ENCODE results near the gene PSMA1.

The PSMA1 gene

DNA sequence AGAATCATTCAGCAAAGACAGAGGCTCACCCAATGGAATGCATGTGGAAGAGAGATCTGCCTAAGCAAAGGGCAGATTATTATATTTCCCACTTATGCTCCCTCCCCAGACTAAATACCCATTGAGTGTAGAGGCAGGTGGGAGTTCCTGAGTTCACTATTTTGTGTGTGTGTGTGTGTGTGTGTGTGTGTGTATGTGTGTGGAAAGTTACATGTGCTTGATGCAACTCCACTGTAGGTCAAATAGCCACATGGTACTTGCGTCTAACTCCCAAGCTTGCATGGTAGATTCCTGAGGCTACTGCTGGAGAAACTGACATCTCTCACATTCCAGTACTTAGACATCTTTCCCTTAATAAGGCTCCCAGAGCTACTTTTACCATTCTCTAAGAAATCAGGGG, 17.2 kb downstream of the PSMA1 start:
- H3K27ac ChIP-seq (ENCODE audit: low read depth, low read length) = no peak overlapping the region
- H3K4me2 ChIP-seq (ENCODE audit: low read depth, low read length, poor library complexity, severe bottlenecking) = no peak overlapping the region
- peaks cover 9% of the 10 kb centered on the region; the same call in 1 of the 2 replicates for H4K20me1 ChIP-seq (ENCODE audit: low read depth, low read length)
- H2AFZ ChIP-seq (ENCODE audit: low read depth, low read length, severe bottlenecking) = no peak overlapping the region
- H3K4me3 ChIP-seq (ENCODE audit: insufficient read depth, low read length, poor library complexity, severe bottlenecking) = no peak overlapping the region
- H3K79me2 ChIP-seq (ENCODE audit: insufficient read depth, low read length) = peaks cover 13% of the 10 kb centered on the region
- peaks cover 28% of the 10 kb centered on the region for H3F3A ChIP-seq (ENCODE audit: insufficient read depth)
- H3K9me2 ChIP-seq (replicated peaks; ENCODE audit: insufficient read depth, low read length) = no peaks in the 10 kb centered on the region
- no peaks in the 10 kb centered on the region for H3K27me3 ChIP-seq (ENCODE audit: low read length)
- no peaks in the 10 kb centered on the region for H3K9me3 ChIP-seq (ENCODE audit: insufficient read depth, low read length)
- H3K9ac ChIP-seq (ENCODE audit: low read length) = no peak overlapping the region
- H3K36me3 ChIP-seq (ENCODE audit: low read length) = peaks cover 35% of the 10 kb centered on the region
- TF ChIP-seq EZH2phosphoT487 (conservative IDR thresholded peaks at IDR 0.05; ENCODE audit: low read length) = no peak
- TF ChIP-seq, protein P1, sequence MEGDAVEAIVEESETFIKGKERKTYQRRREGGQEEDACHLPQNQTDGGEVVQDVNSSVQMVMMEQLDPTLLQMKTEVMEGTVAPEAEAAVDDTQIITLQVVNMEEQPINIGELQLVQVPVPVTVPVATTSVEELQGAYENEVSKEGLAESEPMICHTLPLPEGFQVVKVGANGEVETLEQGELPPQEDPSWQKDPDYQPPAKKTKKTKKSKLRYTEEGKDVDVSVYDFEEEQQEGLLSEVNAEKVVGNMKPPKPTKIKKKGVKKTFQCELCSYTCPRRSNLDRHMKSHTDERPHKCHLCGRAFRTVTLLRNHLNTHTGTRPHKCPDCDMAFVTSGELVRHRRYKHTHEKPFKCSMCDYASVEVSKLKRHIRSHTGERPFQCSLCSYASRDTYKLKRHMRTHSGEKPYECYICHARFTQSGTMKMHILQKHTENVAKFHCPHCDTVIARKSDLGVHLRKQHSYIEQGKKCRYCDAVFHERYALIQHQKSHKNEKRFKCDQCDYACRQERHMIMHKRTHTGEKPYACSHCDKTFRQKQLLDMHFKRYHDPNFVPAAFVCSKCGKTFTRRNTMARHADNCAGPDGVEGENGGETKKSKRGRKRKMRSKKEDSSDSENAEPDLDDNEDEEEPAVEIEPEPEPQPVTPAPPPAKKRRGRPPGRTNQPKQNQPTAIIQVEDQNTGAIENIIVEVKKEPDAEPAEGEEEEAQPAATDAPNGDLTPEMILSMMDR (IDR thresholded peaks at IDR 0.05; ENCODE audit: insufficient read depth, low read length, poor library complexity, severe bottlenecking) = no peak

DNA sequence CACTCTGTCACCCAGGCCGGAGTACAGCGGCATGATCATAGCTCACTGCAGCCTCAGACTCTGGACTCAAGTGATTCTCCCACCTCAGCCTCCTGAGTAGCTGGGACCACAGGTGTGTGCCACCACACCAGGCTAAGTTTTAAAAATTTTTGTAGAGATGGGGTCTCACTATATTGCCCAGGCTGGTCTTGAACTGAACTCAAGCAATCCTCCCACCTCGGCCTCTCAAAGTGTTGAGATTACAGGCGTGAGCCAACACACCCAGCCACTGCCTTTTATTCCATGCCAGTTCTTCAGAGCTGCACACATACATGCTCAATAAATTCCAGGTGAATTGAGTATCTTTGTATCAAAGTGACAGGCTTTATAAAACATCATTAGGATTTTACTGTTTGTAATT, 18.1 kb downstream of the PSMA1 start:
- Histone ChIP-seq H3K4me3 (ENCODE audit: insufficient read depth, low read length, poor library complexity, severe bottlenecking) (no peak overlapping the region), H3K9me2 (replicated peaks; ENCODE audit: insufficient read depth, low read length) (no peaks in the 10 kb centered on the region), H3K27ac (ENCODE audit: low read depth, low read length) (no peak overlapping the region), H3K27me3 (ENCODE audit: low read length) (no peaks in the 10 kb centered on the region), H3K9ac (ENCODE audit: low read length) (no peak overlapping the region), H3F3A (ENCODE audit: insufficient read depth) (peaks cover 28% of the 10 kb centered on the region), H4K20me1 (ENCODE audit: low read depth, low read length) (peaks cover 12% of the 10 kb centered on the region; the same call in 1 of the 2 replicates), H3K79me2 (ENCODE audit: insufficient read depth, low read length) (peaks cover 20% of the 10 kb centered on the region), H3K36me3 (ENCODE audit: low read length) (peaks cover 32% of the 10 kb centered on the region), H3K9me3 (ENCODE audit: insufficient read depth, low read length) (no peaks in the 10 kb centered on the region), H2AFZ (ENCODE audit: low read depth, low read length, severe bottlenecking) (no peak overlapping the region), H3K4me2 (ENCODE audit: low read depth, low read length, poor library complexity, severe bottlenecking) (no peak overlapping the region)
- TF ChIP-seq, protein P1 (IDR thresholded peaks at IDR 0.05; ENCODE audit: insufficient read depth, low read length, poor library complexity, severe bottlenecking) = no peak
- TF ChIP-seq EZH2phosphoT487 (conservative IDR thresholded peaks at IDR 0.05; ENCODE audit: low read length) = no peak

GRCh38 chr11:14500181-14500651, 20.0 kb downstream of the PSMA1 start:
- H2AFZ ChIP-seq (ENCODE audit: low read depth, low read length, severe bottlenecking) = peak overlapping the region; percentile 97
- H3K9ac ChIP-seq (ENCODE audit: low read length) = peak overlapping the region; percentile 68
- H3K9me3 ChIP-seq (ENCODE audit: insufficient read depth, low read length) = no peaks in the 10 kb centered on the region
- H3K79me2 ChIP-seq (ENCODE audit: insufficient read depth, low read length) = peaks cover 38% of the 10 kb centered on the region
- no peak for TF ChIP-seq EZH2phosphoT487 (conservative IDR thresholded peaks at IDR 0.05; ENCODE audit: low read length)
- TF ChIP-seq, protein P1 (IDR thresholded peaks at IDR 0.05; ENCODE audit: insufficient read depth, low read length, poor library complexity, severe bottlenecking) = no peak
- peak overlapping the region; percentile 78 for H3K4me3 ChIP-seq (ENCODE audit: insufficient read depth, low read length, poor library complexity, severe bottlenecking)
- H3K27ac ChIP-seq (ENCODE audit: low read depth, low read length) = peak overlapping the region; percentile 68
- peaks cover 12% of the 10 kb centered on the region; the same call in 1 of the 2 replicates for H4K20me1 ChIP-seq (ENCODE audit: low read depth, low read length)
- peak overlapping the region; percentile 98 for H3K4me2 ChIP-seq (ENCODE audit: low read depth, low read length, poor library complexity, severe bottlenecking)
- no peaks in the 10 kb centered on the region for H3K27me3 ChIP-seq (ENCODE audit: low read length)
- H3F3A ChIP-seq (ENCODE audit: insufficient read depth) = peaks cover 35% of the 10 kb centered on the region
- H3K36me3 ChIP-seq (ENCODE audit: low read length) = peaks cover 39% of the 10 kb centered on the region
- H3K9me2 ChIP-seq (replicated peaks; ENCODE audit: insufficient read depth, low read length) = no peaks in the 10 kb centered on the region
